ENCODE results near the gene ARHGEF7. TPM values are rescaled to one million over a fixed set of nuclear protein-coding genes. Genes with fewer than 3 reads are reported as not detected.

ARHGEF7 gene
- total RNA-seq, 5 donors from 2014 or later (not counting 1 experiment from before 2014, with no cell fraction given), result 68.0 to 85.8 (median 83.7) TPM

DNA sequence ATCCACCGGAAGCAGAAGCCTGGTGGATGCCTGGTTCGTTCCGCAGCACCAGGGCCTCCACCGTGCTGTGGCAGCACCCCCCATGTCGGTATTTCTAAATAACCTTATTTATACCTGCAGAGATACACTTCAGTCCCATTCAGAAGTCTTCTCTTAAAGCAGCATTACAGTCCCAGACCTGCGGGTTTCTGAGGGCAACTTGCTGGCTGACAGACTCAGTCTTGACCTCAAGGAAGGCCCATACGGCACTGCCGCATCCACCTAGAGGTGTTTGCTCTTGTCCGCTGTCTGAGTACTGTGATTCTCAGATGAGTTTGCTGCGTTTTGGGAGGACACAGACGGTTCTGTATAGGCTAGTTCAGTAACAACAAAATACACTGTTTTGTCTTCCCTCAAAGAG is 188.4 kb downstream of the ARHGEF7 start:
- Histone ChIP-seq H3K4me1 (ENCODE audit: control insufficient read depth in 1 of 2, extremely low read depth in 1 of 2, insufficient read depth in 2 of 2, low read length in 2 of 2) (peaks cover 0 to 6% of the 10 kb centered on the region in 2 experiments), H3K27me3 (replicated peaks in 1 of 2; ENCODE audit: control insufficient read depth in 2 of 2, extremely low read depth in 1 of 2, insufficient read depth in 2 of 2, low read length in 1 of 2) (no peaks in the 10 kb centered on the region), H3K36me3 (ENCODE audit: control insufficient read depth in 2 of 2, extremely low read depth in 1 of 2, insufficient read depth in 1 of 2, low read length in 1 of 2) (peaks cover 10 to 65% of the 10 kb centered on the region in 2 donors), H3K27ac (ENCODE audit: low read length) (no peak overlapping the region), H3K9me3 (no peaks in the 10 kb centered on the region), H3K4me3 (ENCODE audit: control insufficient read depth in 1 of 2, extremely low read depth in 1 of 2, low read length in 1 of 2) (no peak overlapping the region)
- Mint-ChIP-seq H3K4me3 (no peak overlapping the region), H3K27ac (no peak overlapping the region), H3K4me1 (no peaks in the 10 kb centered on the region), H3K27me3 (no peaks in the 10 kb centered on the region), H3K36me3 (peaks cover 83% of the 10 kb centered on the region), H3K9me3 (no peaks in the 10 kb centered on the region)
- 100% methylated on average over 8 of the region's 11 CpGs for WGBS (ENCODE audit: insufficient coverage)
- DNase-seq (no peak), ATAC-seq (replicated peaks in 1 of 4) (no peak)
- ChIA-PET CTCF (no interaction called here), POLR2A (no interaction called here)

DNA sequence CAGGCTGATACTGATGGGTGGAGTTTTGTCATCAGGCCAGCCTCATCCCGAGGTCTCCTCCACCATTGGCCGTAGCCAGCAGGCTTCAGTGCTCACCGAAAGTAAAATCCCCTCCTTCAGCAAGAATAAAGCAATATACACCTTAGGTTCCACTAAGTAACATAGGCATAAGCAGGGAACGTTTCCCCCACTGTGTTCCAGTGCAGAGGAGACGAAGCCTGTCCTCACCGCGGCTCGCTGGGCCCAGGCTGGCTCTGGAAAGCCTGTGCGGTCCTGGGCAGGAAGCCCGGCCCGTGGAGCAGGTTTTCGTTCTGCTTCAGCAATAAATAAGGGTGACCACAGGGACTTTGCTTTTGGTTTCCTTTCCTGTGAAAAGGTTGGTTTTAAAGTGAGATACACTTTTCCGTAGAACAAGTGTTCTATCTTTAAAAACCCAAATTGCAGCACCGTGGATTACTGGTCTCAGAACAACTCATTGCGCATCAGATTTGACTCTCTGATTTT is 189.0 kb downstream of the ARHGEF7 start:
- peaks cover 0 to 6% of the 10 kb centered on the region in 2 experiments for H3K4me1 ChIP-seq (ENCODE audit: control insufficient read depth in 1 of 2, extremely low read depth in 1 of 2, insufficient read depth in 2 of 2, low read length in 2 of 2)
- no peak overlapping the region for H3K4me3 ChIP-seq (ENCODE audit: control insufficient read depth in 1 of 2, extremely low read depth in 1 of 2, low read length in 1 of 2)
- POLR2A ChIA-PET, result no interaction called here
- Mint-ChIP-seq H3K27me3 (no peaks in the 10 kb centered on the region), H3K4me3 (no peak overlapping the region), H3K27ac (no peak overlapping the region), H3K9me3 (peaks cover 0 to 2% (median 1%) of the 10 kb centered on the region in 3 donors), H3K36me3 (peaks cover 82% of the 10 kb centered on the region), H3K4me1 (no peaks in the 10 kb centered on the region)
- no peak for ATAC-seq (replicated peaks in 1 of 4)
- H3K27me3 ChIP-seq (replicated peaks in 1 of 2; ENCODE audit: control insufficient read depth in 2 of 2, extremely low read depth in 1 of 2, insufficient read depth in 2 of 2, low read length in 1 of 2), result no peaks in the 10 kb centered on the region
- 58% methylated on average over 7 of the region's 15 CpGs for WGBS (ENCODE audit: insufficient coverage)
- H3K27ac ChIP-seq (ENCODE audit: low read length), result no peak overlapping the region
- CTCF ChIA-PET, result no interaction called here
- DNase-seq, result no peak
- H3K9me3 ChIP-seq, result no peaks in the 10 kb centered on the region
- H3K36me3 ChIP-seq (ENCODE audit: control insufficient read depth in 2 of 2, extremely low read depth in 1 of 2, insufficient read depth in 1 of 2, low read length in 1 of 2), result peaks cover 10 to 65% of the 10 kb centered on the region in 2 donors

DNA sequence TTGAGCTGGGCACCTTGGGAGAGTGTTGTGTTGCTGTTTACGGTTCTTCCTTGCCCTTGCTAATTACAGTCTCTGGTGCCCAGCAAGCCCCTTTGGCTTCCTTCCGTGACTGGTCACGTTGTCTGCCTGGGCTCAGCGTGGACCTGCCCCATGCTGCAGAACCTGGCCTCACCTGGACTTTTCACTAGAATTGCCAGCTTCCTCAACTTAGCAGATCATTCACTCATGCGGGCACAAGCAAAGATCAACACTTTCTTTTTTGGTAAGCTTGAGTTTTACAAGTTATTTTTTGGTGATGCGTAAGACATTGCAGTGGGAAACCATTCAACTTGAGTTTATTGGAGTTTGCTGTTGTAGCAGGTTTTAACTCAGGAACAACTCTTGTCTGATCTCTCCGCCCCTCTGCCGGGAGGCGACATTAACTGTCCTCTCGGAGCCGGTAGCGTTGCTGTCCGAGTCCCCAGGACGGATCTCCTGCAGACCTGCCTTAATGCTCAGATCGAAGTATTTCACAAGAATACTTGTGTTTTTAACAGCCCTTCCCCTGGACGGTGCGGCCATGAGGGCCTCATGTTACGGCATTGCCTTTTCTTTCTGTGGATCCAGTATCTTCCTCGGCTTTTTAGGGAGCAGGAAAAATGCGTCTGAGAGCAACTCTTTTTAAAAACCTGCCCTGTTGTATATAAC is 189.6 kb downstream of the ARHGEF7 start:
- WGBS (ENCODE audit: insufficient coverage), result 98% methylated on average over 17 of the region's 20 CpGs
- Histone ChIP-seq H3K9me3 (no peaks in the 10 kb centered on the region), H3K4me3 (ENCODE audit: control insufficient read depth in 1 of 2, extremely low read depth in 1 of 2, low read length in 1 of 2) (no peak overlapping the region), H3K27me3 (replicated peaks in 1 of 2; ENCODE audit: control insufficient read depth in 2 of 2, extremely low read depth in 1 of 2, insufficient read depth in 2 of 2, low read length in 1 of 2) (no peaks in the 10 kb centered on the region), H3K4me1 (ENCODE audit: control insufficient read depth in 1 of 2, extremely low read depth in 1 of 2, insufficient read depth in 2 of 2, low read length in 2 of 2) (peaks cover 0 to 6% of the 10 kb centered on the region in 2 experiments), H3K36me3 (ENCODE audit: control insufficient read depth in 2 of 2, extremely low read depth in 1 of 2, insufficient read depth in 1 of 2, low read length in 1 of 2) (peaks cover 10 to 65% of the 10 kb centered on the region in 2 donors), H3K27ac (ENCODE audit: low read length) (no peak overlapping the region)
- ATAC-seq (replicated peaks in 1 of 4) (no peak), DNase-seq (no peak)
- H3K27ac Mint-ChIP-seq, result no peak overlapping the region
- peaks cover 0 to 5% (median 3%) of the 10 kb centered on the region in 3 donors for H3K9me3 Mint-ChIP-seq
- H3K36me3 Mint-ChIP-seq, result peaks cover 84% of the 10 kb centered on the region
- peaks cover 0 to 2% (median 0%) of the 10 kb centered on the region in 3 donors for H3K4me1 Mint-ChIP-seq
- H3K27me3 Mint-ChIP-seq, result no peaks in the 10 kb centered on the region
- POLR2A ChIA-PET, result no interaction called here
- CTCF ChIA-PET, result no interaction called here
- H3K4me3 Mint-ChIP-seq, result no peak overlapping the region

DNA sequence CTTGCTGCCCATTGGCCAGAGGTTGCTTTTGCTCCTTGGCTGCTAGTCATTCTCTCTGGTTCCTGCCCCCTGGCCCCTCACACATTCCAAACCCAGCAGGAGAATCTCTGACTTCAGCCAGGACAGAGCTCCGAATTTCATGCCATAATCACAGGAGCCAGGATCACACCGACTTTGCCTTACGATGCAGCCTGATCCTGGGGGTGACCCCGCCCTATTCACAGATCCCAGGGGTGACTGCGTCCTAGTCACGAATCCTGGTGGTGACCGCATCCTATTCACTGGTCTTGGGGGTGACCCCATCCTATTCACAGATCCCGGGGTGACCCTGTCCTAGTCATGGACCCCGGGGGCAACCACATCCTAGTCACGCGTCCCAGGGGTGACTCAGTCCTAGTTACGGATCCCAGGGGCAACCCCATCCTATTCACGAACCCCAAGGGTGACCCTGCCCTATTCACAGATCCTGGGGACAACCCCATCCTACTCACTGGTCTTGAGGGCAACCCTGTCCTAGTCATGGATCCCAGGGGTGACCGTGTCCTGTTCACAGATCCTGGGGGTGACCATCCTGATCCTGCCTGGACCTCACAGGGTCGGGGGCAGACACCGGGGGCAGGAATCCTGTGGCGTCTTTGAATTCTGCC is 198.0 kb downstream of the ARHGEF7 start:
- Mint-ChIP-seq H3K27me3 (no peaks in the 10 kb centered on the region), H3K27ac (no peak overlapping the region), H3K36me3 (peaks cover 53% of the 10 kb centered on the region), H3K9me3 (peaks cover 15 to 22% (median 21%) of the 10 kb centered on the region in 3 donors), H3K4me3 (no peak overlapping the region), H3K4me1 (peaks cover 0 to 11% (median 0%) of the 10 kb centered on the region in 3 donors)
- H3K36me3 ChIP-seq (ENCODE audit: control insufficient read depth in 2 of 2, extremely low read depth in 1 of 2, insufficient read depth in 1 of 2, low read length in 1 of 2), result no peaks in the 10 kb centered on the region
- 94% methylated on average over 13 of the region's 17 CpGs for WGBS (ENCODE audit: insufficient coverage)
- DNase-seq (no peak), ATAC-seq (replicated peaks in 1 of 4) (no peak)
- no peak overlapping the region for H3K27ac ChIP-seq (ENCODE audit: low read length)
- no peak overlapping the region for H3K4me3 ChIP-seq (ENCODE audit: control insufficient read depth in 1 of 2, extremely low read depth in 1 of 2, low read length in 1 of 2)
- H3K4me1 ChIP-seq (ENCODE audit: control insufficient read depth in 1 of 2, extremely low read depth in 1 of 2, insufficient read depth in 2 of 2, low read length in 2 of 2), result no peaks in the 10 kb centered on the region
- CTCF ChIA-PET, result no interaction called here
- POLR2A ChIA-PET, result no interaction called here
- no peaks in the 10 kb centered on the region for H3K27me3 ChIP-seq (replicated peaks in 1 of 2; ENCODE audit: control insufficient read depth in 2 of 2, extremely low read depth in 1 of 2, insufficient read depth in 2 of 2, low read length in 1 of 2)
- H3K9me3 ChIP-seq, result no peaks in the 10 kb centered on the region

DNA sequence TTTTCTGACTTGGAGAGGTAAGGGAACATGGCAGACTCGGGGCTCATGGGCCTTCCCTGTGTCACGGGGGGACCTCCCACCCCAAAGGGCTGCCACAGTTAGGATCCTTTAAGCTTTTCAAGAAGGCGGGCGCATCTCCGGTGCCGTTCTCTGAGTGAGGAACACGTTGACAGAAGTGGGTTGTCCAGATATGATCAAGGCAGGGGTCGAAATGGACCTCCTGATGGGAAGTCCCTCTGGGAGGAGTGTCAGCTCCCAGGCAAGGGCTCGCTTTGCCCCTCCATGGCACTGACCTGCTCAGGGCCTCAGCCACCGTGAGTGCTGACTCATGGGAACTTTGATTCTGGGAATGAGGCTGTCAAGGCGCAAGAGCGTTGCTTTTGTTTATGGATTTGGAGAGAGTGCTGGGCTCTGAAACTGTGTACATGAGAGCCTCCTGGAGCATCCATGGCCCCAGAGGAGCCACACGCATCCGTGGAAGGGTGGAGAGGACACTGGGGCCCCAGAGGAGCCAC is 198.9 kb downstream of the ARHGEF7 start:
- no peaks in the 10 kb centered on the region for H3K27me3 Mint-ChIP-seq
- Histone ChIP-seq H3K36me3 (ENCODE audit: control insufficient read depth in 2 of 2, extremely low read depth in 1 of 2, insufficient read depth in 1 of 2, low read length in 1 of 2) (peaks cover 0 to 5% of the 10 kb centered on the region in 2 donors), H3K27ac (ENCODE audit: low read length) (no peak overlapping the region), H3K27me3 (replicated peaks in 1 of 2; ENCODE audit: control insufficient read depth in 2 of 2, extremely low read depth in 1 of 2, insufficient read depth in 2 of 2, low read length in 1 of 2) (no peaks in the 10 kb centered on the region), H3K4me1 (ENCODE audit: control insufficient read depth in 1 of 2, extremely low read depth in 1 of 2, insufficient read depth in 2 of 2, low read length in 2 of 2) (no peaks in the 10 kb centered on the region), H3K9me3 (no peaks in the 10 kb centered on the region), H3K4me3 (ENCODE audit: control insufficient read depth in 1 of 2, extremely low read depth in 1 of 2, low read length in 1 of 2) (no peak overlapping the region)
- no peak overlapping the region for H3K27ac Mint-ChIP-seq
- POLR2A ChIA-PET, result no interaction called here
- ATAC-seq (replicated peaks in 1 of 4) (no peak), DNase-seq (no peak)
- 83% methylated on average over 14 of the region's 14 CpGs for WGBS (ENCODE audit: insufficient coverage)
- H3K4me1 Mint-ChIP-seq, result peaks cover 0 to 11% (median 0%) of the 10 kb centered on the region in 3 donors
- CTCF ChIA-PET, result no interaction called here
- H3K36me3 Mint-ChIP-seq, result peaks cover 53% of the 10 kb centered on the region
- H3K4me3 Mint-ChIP-seq, result no peak overlapping the region
- H3K9me3 Mint-ChIP-seq, result peaks cover 15 to 22% (median 20%) of the 10 kb centered on the region in 3 donors

DNA sequence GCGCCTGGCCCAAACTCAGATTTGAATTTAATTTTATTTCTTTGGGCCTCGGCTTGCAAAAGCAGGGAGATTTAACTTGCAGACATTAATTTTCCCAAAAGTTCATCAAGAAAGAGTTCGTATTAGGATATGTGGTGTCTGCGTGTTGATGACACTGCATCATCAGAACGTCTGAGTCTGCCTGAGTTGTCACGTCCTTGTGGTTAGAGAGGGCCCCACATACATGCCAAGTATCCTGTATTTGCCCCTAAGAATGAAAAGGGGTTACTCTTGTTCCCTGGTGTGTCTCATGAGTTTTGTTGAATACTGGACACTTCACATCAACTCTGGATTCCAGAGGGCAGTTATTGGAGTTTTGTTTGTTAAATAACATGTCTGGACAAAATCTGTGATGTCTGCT is 199.7 kb downstream of the ARHGEF7 start:
- Histone ChIP-seq H3K4me3 (ENCODE audit: control insufficient read depth in 1 of 2, extremely low read depth in 1 of 2, low read length in 1 of 2) (no peak overlapping the region), H3K9me3 (no peaks in the 10 kb centered on the region), H3K27ac (ENCODE audit: low read length) (no peak overlapping the region), H3K27me3 (replicated peaks in 1 of 2; ENCODE audit: control insufficient read depth in 2 of 2, extremely low read depth in 1 of 2, insufficient read depth in 2 of 2, low read length in 1 of 2) (no peaks in the 10 kb centered on the region), H3K36me3 (ENCODE audit: control insufficient read depth in 2 of 2, extremely low read depth in 1 of 2, insufficient read depth in 1 of 2, low read length in 1 of 2) (peaks cover 0 to 6% of the 10 kb centered on the region in 2 donors), H3K4me1 (ENCODE audit: control insufficient read depth in 1 of 2, extremely low read depth in 1 of 2, insufficient read depth in 2 of 2, low read length in 2 of 2) (no peaks in the 10 kb centered on the region)
- Mint-ChIP-seq H3K4me3 (no peak overlapping the region), H3K9me3 (peaks cover 14 to 19% (median 15%) of the 10 kb centered on the region in 3 donors), H3K27me3 (no peaks in the 10 kb centered on the region), H3K36me3 (peaks cover 45% of the 10 kb centered on the region), H3K4me1 (peaks cover 0 to 8% (median 0%) of the 10 kb centered on the region in 3 donors), H3K27ac (no peak overlapping the region)
- POLR2A ChIA-PET, result no interaction called here
- CTCF ChIA-PET, result no interaction called here
- WGBS (ENCODE audit: insufficient coverage), result 100% methylated on average over 1 of the region's 6 CpGs
- no peak for ATAC-seq (replicated peaks in 1 of 4)
- DNase-seq, result no peak
